ENCODE results near the gene GINM1.

GINM1 gene

GRCh38 chr6:149600508-149600907 is 34.3 kb downstream of the GINM1 start:
- DNase-seq, result no peak

- no peak for DNase-seq
Observed at GRCh38 chr6:149608381-149608982, 42.3 kb downstream of the GINM1 start.

DNA sequence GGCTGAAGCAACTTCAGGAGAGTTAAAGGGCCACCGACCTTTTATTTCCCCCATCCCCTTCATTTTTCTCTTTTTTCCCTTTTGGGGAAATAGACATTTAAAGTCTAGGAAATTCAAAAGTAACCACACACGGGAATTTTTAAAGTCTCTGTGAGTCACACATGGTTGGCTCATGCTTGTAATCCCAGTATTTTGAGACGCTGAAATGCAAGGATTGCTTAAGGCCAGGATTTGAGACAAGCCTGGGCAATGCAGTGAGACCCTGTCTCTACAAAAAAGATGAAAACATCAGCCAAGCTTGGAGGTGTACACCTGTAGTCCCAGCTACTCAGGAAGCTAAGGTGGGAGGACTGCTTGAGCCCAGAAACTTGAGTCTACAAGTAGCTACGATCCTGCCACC is 48.2 kb downstream of the GINM1 start:
- no peak for DNase-seq

DNA sequence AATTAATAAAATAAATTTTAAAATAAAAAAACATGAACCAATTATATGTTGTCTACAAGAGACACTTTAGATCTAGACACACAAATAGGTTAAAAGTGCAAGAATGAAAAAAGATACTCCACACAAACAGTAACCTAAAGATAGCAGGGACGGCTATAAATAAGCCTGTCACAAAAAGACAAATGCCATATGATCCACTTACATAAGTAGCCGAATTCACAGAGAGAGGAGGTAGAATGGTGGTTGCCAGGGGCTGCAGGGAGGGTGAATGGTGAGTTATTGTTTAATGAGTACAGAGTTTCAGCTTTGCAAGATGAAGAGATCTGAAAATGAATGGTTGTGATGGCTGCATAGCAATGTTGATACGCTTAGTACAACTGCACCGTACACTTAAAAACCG is 49.6 kb downstream of the GINM1 start:
- DNase-seq, result no peak

GRCh38 chr6:149627672-149628071 is 61.5 kb downstream of the GINM1 start:
- DNase-seq, result no peak

DNA sequence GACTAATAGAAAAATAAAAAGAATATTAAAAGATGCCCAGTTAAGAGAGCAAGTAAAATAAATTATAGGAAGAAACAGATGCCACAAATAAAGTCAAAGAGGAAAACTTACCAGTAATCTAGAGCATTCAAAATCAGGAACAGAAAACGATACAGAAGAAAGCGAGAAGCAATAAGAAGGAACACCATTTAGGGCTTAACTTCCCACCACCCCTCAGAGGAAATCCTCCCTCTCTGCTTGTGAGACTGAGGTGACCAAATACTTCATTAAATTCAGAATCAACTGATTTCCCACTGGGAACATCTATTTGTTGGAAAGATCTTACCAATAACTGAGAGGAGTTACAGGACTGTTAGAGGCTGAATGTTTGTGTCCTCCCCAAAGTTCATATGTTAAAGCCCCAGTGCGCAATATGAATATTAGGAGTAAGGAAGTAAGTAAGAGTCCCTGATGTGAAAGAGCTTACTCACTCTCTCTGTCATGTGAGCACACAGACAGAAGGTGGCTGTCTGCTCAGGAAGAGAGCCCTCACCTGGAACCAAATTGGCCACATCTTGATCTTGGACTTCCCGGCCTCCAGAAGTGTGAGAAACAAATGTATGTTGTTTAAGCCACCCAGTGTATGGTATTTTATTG is 62.8 kb downstream of the GINM1 start:
- no peak for DNase-seq

- no peak for DNase-seq
Observed at GRCh38 chr6:149634315-149634714, 68.1 kb downstream of the GINM1 start.

DNA sequence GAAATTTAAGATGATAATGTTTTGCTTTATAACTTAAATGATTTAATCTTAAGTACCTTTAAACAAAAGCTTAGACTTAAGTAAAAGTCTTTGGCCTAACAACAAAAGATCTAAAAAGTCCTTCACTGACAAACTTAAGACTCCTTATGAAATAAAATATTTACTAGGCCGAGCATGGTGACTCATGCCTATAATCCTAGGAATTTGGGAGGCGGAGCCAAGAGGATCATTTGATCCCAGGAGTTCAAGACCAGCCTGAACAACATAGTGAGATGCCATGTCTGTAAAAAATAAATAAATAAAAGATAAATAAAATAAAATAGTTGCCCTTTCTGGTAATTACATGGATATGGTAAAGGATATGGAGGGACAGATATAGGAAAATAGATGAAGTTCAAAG is 69.9 kb downstream of the GINM1 start:
- DNase-seq, result no peak

Measured in stimulated activated naive CD4-positive, alpha-beta T cell treated with Interleukin-2 at 50 U/mL for 16 hours (primary cell).